Ovary (tissue), 9 donors: Measurements from ENCODE around the gene MAST4. TPM values are rescaled to one million over a fixed set of nuclear protein-coding genes. Genes with fewer than 3 reads are reported as not detected.

Experiments
- DNase-seq, 5 donors: peaks; one replicate each; pipeline ENCODE4 v3.0.0-alpha.2; 2019 to 2020
- H3K27ac ChIP-seq, 2 donors: fragments of 200-600 bp; one replicate each; pipeline versions ENCODE4 v1.5.1 to v1.8.0; 2019 to 2022
- H3K27me3 ChIP-seq: fragments of 200-600 bp; one replicate; pipeline ENCODE4 v1.8.0; 2022
- H3K36me3 ChIP-seq: fragments of 200-600 bp; sonication (generic); one replicate; pipeline ENCODE4 v1.5.1; 2019
- H3K4me1 ChIP-seq: one replicate; pipeline ENCODE4 v1.8.1; 2013; ENCODE audit warnings: mild to moderate bottlenecking, moderate library complexity; ENCODE audit not compliant: insufficient read depth
- H3K4me3 ChIP-seq: fragments of 200-600 bp; sonication (generic); one replicate; pipeline ENCODE4 v1.5.1; 2017
- H3K9me3 ChIP-seq, 2 donors: fragments of 200-600 bp in 1 of 2; sonication (generic) in 1 of 2; one replicate each; pipeline versions ENCODE4 v1.5.1 to v1.8.1; 2013 to 2019; ENCODE audit warnings: mild to moderate bottlenecking in 1 of 2, moderate library complexity in 1 of 2
- CTCF ChIP-seq, 3 donors: fragments of 450-650 bp in 2 of 3; fragments of 200-600 bp in 1 of 3; IDR thresholded peaks; one replicate each; pipeline versions ENCODE4 v1.5.1 to v1.8.0; 2016 to 2022; ENCODE audit warnings: antibody characterized with exemption in 3 of 3, mild to moderate bottlenecking in 1 of 3
- EP300 ChIP-seq: sonication (generic); formaldehyde crosslinking; IDR thresholded peaks from one replicate; pipeline ENCODE4 v1.6.1; 2017; ENCODE audit warnings: antibody characterized with exemption
- POLR2A ChIP-seq: fragments of 450-650 bp; IDR thresholded peaks from one replicate; pipeline ENCODE4 v1.6.1; 2017; ENCODE audit warnings: antibody characterized with exemption, mild to moderate bottlenecking, moderate library complexity
- WGBS, 3 donors: extraction: QIAGEN DNeasy Blood & Tissue Kit in 1 of 3; methylation state at CpG; one replicate each; pipeline versions ENCODE4 v1.1.5 to v1.1.7; 2013 to 2017; 5-methylcytosine and 5-hydroxymethylcytosine counted together
- intact Hi-C, 4 donors: fragments of 100-400 bp; cut with DNase I; formaldehyde crosslinking; loops; one replicate each; pipeline versions ENCODE4 v1.11.0 to v1.15.1; 2022 to 2023
- polyA plus RNA-seq, 2 donors: library from polyadenylated mRNA; stranded (reverse); fragments of 200-250 nt in 1 of 2; fragments of 350-450 nt in 1 of 2; fragmentation: Illumina TruSeq in 1 of 2; extraction: RNeasy Lipid Tissue Mini Kit (QIAGEN cat#74804) in 1 of 2; gene quantifications; one replicate each; pipeline ENCODE4 v1.2.3, GENCODE V29; 2013 to 2014
- total RNA-seq, 7 donors: library from RNA; depleted of rRNA in 2 of 7; stranded (reverse); fragments of >200 nt in 2 of 7; fragmentation: NEBNext Ultra II Directional in 3 of 7; extraction: Animal tissue kit (Norgen Biotek cat#: 25700) in 3 of 7; gene quantifications; one replicate each; pipeline versions ENCODE4 v1.1.0 to v1.2.4, GENCODE V29; 2016 to 2023
- donor health status: DM: no; HTN: no; CAD: no; lungs with moderate emphysema.
- donor health status: DM: no; HTN: no; CAD: no.
- donor health status: Bipolar disorder and iron deficiency.
- donor health status: DM: yes; HTN: yes; CAD: no.
- donor health status: DM: no; HTN: no; CAD: no.
- donor health status: DM: yes; HTN: yes; CAD: no.

MAST4 gene
- total and polyA plus RNA-seq, 9 donors: 11.6 to 86.3 (median 57.6) TPM

- TF ChIP-seq CTCF (IDR thresholded peaks at IDR 0.05) (no peak), POLR2A (no peak), EP300 (no peak)
- Histone ChIP-seq H3K4me1 (peaks cover 2% of the 10 kb centered on the region), H3K27ac (no peak overlapping the region), H3K36me3 (no peaks in the 10 kb centered on the region), H3K9me3 (no peaks in the 10 kb centered on the region), H3K27me3 (no peaks in the 10 kb centered on the region), H3K4me3 (no peak overlapping the region)
- 67 to 76% (median 70%) methylated on average over 4 of the region's 4 CpGs for WGBS, 3 donors
- DNase-seq: no peak
- intact Hi-C loops: no loop called here
These were observed 493.1 kb downstream of the MAST4 start for GRCh38 chr5:67089200-67089725.

GRCh38 chr5:67090040-67090439 lies 493.8 kb downstream of the MAST4 start:
- TF ChIP-seq CTCF (IDR thresholded peaks at IDR 0.05): no peak
- no peak for TF ChIP-seq EP300
- no peak for TF ChIP-seq POLR2A
- peaks cover 7% of the 10 kb centered on the region for H3K4me1 ChIP-seq
- no peak overlapping the region for H3K27ac ChIP-seq
- no peaks in the 10 kb centered on the region for H3K9me3 ChIP-seq
- intact Hi-C loops: no loop called here
- no peaks in the 10 kb centered on the region for H3K36me3 ChIP-seq
- DNase-seq: no peak
- 90 to 96% (median 91%) methylated on average over 2 of the region's 2 CpGs for WGBS, 3 donors
- H3K27me3 ChIP-seq: no peaks in the 10 kb centered on the region
- H3K4me3 ChIP-seq: no peak overlapping the region

- no peak for DNase-seq
- Histone ChIP-seq H3K36me3 (no peaks in the 10 kb centered on the region), H3K4me1 (peaks cover 8% of the 10 kb centered on the region), H3K4me3 (no peak overlapping the region), H3K9me3 (no peaks in the 10 kb centered on the region), H3K27me3 (no peaks in the 10 kb centered on the region), H3K27ac (no peak overlapping the region)
- intact Hi-C loops: no loop called here
- TF ChIP-seq POLR2A: no peak
- no peak for TF ChIP-seq CTCF (IDR thresholded peaks at IDR 0.05)
- no peak for TF ChIP-seq EP300
- 95 to 97% (median 97%) methylated on average over 5 of the region's 5 CpGs for WGBS, 3 donors
These were observed 494.4 kb downstream of the MAST4 start for GRCh38 chr5:67090593-67090992.

GRCh38 chr5:67092535-67092934 lies 496.3 kb downstream of the MAST4 start:
- no peak overlapping the region for H3K4me3 ChIP-seq
- peak overlapping the region in 1 of 2 donors; percentile 23 for H3K27ac ChIP-seq
- WGBS, 3 donors: 13 to 33% (median 30%) methylated on average over 2 of the region's 2 CpGs
- no peaks in the 10 kb centered on the region for H3K9me3 ChIP-seq
- no peak for TF ChIP-seq EP300
- no peak for TF ChIP-seq POLR2A
- TF ChIP-seq CTCF (IDR thresholded peaks at IDR 0.05): no peak
- H3K4me1 ChIP-seq: peaks cover 8% of the 10 kb centered on the region
- intact Hi-C loops: no loop called here
- no peaks in the 10 kb centered on the region for H3K36me3 ChIP-seq
- no peak for DNase-seq
- H3K27me3 ChIP-seq: no peaks in the 10 kb centered on the region

GRCh38 chr5:67093279-67093678 lies 497.1 kb downstream of the MAST4 start:
- no peaks in the 10 kb centered on the region for H3K36me3 ChIP-seq
- no peaks in the 10 kb centered on the region for H3K9me3 ChIP-seq
- H3K27me3 ChIP-seq: no peaks in the 10 kb centered on the region
- TF ChIP-seq CTCF (IDR thresholded peaks at IDR 0.05): no peak
- no peak for TF ChIP-seq POLR2A
- no peak for TF ChIP-seq EP300
- intact Hi-C loops: no loop called here
- WGBS, 3 donors: 64 to 85% (median 79%) methylated on average over 1 of the region's 1 CpG
- H3K27ac ChIP-seq: no peak overlapping the region
- H3K4me3 ChIP-seq: no peak overlapping the region
- peaks cover 8% of the 10 kb centered on the region for H3K4me1 ChIP-seq
- DNase-seq: no peak
